Right hindlimb (tissue), 1 donor: ENCODE results near the gene OR6M1.

Experiments
- DNase-seq: peaks from one replicate; pipeline ENCODE4 v3.0.0-alpha.2; 2018

The OR6M1 gene

DNA sequence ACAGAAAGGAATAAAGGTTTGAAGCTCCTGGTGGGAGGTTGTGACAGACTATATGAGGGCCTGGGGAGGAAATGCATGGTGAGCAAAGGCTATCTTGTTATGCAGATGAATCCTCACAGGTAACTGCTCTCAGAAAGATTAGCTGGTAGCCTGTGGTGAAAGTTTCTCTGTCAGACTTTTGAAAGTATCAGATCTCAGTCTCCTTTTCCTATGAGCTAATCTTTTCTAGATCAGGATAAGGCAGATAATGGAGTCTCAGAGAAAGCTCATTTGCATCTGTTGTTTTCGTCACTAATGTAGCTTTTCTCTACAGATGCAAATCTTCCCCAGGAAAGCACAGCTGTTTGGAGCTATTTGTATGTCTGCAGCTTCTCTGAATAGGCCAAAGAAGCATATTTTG, 30.9 kb downstream of the OR6M1 start:
- DNase-seq = no peak

DNA sequence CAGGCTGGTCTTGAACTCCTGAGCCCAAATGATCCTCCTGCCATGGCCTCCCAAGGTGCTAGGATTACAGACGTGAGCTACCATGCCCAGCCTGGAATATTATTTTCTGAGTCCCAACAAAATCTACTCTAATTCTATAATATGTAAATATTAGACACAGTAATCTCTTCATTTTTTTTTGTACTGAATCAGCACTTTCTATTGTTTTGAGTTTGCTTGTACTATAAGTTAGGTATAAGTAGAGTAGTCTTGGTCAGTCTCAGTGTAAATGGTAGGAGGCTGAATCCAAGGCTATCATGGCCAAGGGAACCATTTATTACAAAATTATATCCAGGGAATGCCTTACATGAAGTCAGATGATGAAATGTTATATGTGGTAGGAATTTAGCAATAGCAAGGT, 32.2 kb downstream of the OR6M1 start:
- no peak for DNase-seq

DNA sequence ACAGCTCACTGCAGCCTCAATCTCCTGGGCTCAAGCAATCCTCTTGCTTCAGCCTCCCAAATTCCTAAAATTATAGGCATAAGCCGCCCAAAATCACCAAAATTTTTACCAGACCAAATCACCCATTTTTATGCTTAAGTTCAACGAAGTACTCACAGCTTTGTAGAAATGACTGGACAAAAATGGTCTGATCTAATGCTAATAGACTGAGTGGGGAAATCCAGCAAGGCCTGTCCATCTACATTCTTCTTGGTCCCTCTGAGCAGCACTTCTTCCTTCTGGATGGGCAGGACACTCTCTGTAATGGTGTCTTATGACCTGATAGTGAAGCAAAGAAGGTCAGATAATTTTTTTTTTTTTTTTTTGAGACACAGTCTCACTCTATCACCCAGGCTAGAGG, 33.1 kb downstream of the OR6M1 start:
- no peak for DNase-seq

DNA sequence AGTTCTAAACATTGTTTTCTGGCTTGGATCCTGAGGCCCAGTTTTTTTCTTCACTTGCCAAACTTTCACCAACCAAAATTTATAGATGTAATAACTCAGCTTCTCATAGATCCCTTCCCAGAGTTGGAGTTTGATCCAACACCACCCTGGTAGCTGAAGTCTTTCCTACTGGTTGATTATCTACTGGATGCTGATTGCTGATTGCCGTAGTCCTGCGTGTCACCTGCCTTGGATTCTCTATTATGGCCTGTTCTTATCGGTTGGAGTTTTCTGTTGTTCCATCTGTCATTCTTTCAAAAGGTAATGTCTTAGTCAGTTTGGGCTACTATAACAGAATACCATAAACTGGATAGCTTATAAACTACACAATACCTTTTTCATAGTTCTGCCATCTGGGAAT, 34.5 kb downstream of the OR6M1 start:
- DNase-seq = no peak

DNA sequence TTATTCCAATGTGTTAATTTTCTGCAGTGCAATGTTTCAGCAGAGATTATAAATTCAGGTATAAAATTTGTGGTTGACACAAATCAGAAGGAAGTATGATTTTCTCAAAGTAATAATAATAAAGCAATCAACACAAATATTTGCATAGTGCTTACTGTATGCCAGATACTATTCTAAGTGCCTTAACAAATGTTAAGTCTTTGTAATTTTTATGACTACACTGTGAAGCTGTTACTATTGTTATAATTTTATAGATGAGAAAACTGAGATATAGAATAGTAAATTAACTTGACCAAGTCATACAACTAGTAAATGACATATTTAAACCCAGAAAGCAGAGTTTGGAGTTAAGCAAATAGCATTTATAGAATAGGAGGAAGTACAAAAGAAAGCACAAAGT, 35.4 kb downstream of the OR6M1 start:
- no peak for DNase-seq

DNA sequence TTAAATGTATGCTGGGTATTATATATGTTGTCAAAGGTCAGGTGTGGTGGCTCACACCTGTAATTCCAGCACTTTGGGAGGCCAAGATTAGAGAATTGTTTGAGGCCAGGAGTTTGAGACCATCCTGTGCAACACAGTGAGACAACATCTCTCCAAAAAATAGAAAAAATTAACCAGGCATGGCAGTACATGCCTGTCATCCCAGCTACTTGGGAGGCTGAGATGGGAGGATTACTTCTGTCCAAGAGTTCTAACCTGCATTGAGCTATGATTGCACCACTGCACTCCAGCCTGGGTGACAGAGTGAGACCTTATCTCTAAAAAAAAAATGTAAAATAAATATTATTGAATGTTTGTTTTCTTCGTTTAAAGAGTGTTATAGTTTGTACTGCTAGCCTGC, 40.5 kb downstream of the OR6M1 start:
- no peak for DNase-seq

DNA sequence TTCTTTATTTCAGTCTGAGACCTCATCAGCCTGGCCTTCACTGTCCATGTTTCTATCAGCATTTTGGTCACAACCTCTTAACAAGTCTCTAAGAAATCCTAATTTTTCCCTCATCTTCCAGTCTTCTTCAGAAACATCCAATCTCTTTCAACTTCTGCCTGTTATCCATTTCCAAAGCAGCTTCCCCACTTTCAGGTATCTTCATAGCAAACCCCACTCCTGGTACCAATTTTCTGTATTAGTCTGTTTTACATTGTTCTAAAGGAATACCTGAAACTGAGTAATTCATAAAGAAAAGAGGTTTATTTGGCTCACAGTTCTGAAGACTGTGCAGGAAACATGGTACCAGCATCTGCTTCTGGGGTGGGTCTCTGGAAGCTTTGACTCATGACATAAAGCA, 43.7 kb downstream of the OR6M1 start:
- no peak for DNase-seq

DNA sequence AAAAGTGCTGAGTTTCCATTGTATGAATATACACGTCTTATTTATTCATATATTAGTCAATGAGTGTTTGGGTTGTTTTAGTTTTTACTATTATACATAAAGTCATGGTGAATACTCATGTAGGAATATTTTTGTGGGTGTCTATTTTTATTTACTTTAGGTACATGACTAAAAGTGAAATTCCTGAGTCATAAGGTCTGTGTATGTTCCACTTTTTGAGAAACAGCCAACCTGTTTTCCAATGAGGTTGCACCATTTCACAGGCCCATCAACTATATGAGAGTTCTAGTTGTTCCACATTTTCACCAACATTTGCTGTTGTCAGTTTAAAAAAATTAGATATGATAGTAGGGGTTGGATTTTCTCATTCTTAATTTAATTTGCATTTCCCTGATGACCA, 45.3 kb downstream of the OR6M1 start:
- DNase-seq = no peak

DNA sequence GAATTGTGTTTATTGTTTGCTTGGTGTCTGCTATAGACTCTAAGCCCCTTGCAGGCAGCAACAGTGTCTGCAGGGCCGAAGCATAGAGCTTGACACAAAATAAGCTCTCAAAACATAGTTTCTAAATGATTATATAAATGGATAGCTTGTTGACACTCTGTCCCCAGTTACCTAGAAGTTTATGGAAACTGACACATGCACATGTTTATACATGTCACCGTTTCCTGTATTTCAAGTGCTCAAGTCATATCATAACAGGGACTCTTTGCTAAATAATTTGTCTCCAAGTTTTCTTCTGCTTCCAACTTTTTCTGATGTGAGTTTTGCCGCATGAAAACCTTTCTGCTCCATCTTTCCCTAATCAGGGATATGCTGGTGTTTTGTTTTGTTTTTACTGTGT, 48.2 kb downstream of the OR6M1 start:
- no peak for DNase-seq

DNA sequence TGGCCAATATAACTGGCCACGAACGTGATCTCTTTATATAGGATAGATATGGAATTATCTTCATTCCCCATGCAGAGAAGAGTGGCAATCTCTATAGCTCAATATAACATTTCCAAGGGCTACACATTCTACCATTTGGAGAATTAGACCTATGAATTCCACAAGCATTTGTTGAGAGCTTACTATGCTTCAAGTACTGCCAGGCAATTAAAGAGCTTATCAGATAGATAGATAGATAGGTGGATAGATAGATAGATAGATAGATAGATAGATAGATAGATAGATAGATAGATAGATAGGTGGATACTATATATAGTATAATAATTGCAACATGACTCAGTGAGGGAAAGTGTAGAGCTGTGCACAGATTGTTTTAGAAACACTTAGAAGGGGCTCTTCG, 50.3 kb downstream of the OR6M1 start:
- DNase-seq = no peak
